ENCODE measurements around the gene TNFRSF21. TPM values are rescaled to one million over a fixed set of nuclear protein-coding genes. Genes with fewer than 3 reads are reported as not detected.

Gene TNFRSF21
- total and polyA plus RNA-seq, 10 of the 15 experiments (the other 5 are each of a cell fraction or from before 2014, with no cell fraction given) = 0.09 to 1.0 (median 0.27) TPM

DNA sequence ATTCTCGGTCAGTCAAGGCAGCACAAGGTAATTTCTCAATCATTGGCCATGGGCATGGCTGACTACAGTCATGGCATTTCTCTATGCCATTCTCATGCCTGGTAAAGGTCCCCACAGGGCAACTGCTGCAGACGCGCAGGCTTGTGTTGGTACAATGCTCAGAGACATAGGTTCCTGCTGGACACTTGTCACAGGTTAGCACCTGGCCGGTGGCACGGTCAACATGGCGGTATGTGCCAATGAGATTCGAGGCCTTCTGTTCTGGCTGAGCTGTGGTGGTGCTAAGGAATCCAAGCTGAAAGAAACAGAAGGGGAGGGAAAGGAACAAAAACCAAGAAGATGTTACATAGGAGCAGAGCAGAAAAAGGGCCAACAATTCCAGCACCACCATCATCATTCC lies 23.4 kb downstream of the TNFRSF21 start:
- 48% methylated on average over 7 of the region's 7 CpGs for WGBS (ENCODE audit: insufficient coverage, insufficient replicate concordance, low lambda C conversion rate, missing lambda C conversion rate)

More for the DNA sequence above, 23.4 kb downstream of the TNFRSF21 start:
- ChIA-PET RAD21 (ENCODE audit: unreplicated experiment) (no interaction called here), CTCF (interaction anchor here (0.7 kb wide), 1 partner anchor 1514 kb away, joined by 3 read pairs; no protein-coding TSS in a partner anchor), SMC1A (ENCODE audit: uncharacterized antibody, unreplicated experiment) (no interaction called here), POLR2A (no interaction called here)
- H3K79me2 ChIP-seq (ENCODE audit: control insufficient read depth, insufficient read depth, low read length) = no peaks in the 10 kb centered on the region
- no peaks in the 10 kb centered on the region for H3K4me1 ChIP-seq (ENCODE audit: control insufficient read depth, insufficient read depth, low read length)
- H3K27me3 ChIP-seq (replicated peaks in 1 of 2; ENCODE audit: control insufficient read depth in 2 of 2, insufficient read depth in 2 of 2, low read length in 1 of 2) = no peaks in the 10 kb centered on the region; a peak in 1 of 4 replicates
- FAIRE-seq = no peak
- in situ Hi-C loops (cut with MboI) (no loop called here), intact Hi-C loops (cut with micrococcal nuclease; ENCODE audit: unreplicated experiment) (no loop called here)
- DNase-seq (ENCODE audit: low read depth, low spot score) = no peak
- BruUV-seq (replicated peaks) = no TSS peak
- no peaks in the 10 kb centered on the region; the same call in 1 of the 2 replicates for H4K20me1 ChIP-seq (ENCODE audit: control insufficient read depth, insufficient read depth)
- no peak overlapping the region for H3K4me2 ChIP-seq (ENCODE audit: control insufficient read depth, insufficient read depth)
- ATAC-seq = no peak
- no peak overlapping the region for H3K27ac ChIP-seq (ENCODE audit: control insufficient read depth, insufficient read depth)
- H3K4me3 ChIP-seq = no peak overlapping the region
- H2AFZ ChIP-seq (ENCODE audit: control insufficient read depth, low read depth, low read length) = no peak overlapping the region
- H3K9me3 ChIP-seq (replicated peaks; ENCODE audit: control insufficient read depth, insufficient read depth, low read length) = peaks cover 3% of the 10 kb centered on the region; the same call in 1 of the 3 replicates
- H3K36me3 ChIP-seq (ENCODE audit: control insufficient read depth in 2 of 2, insufficient read depth in 2 of 2, low read length in 1 of 2) = no peaks in the 10 kb centered on the region
- TF ChIP-seq SPI1 (IDR thresholded peaks at IDR 0.05; ENCODE audit: borderline replicate concordance, insufficient read depth, low read depth, low read length) = no peak
- TF ChIP-seq KLF5 (IDR thresholded peaks at IDR 0.05; ENCODE audit: partially characterized antibody) = no peak
- no peak for TF ChIP-seq IRF4 (IDR thresholded peaks at IDR 0.05; ENCODE audit: low read depth, low read length)
- TF ChIP-seq NFYA (IDR thresholded peaks at IDR 0.05; ENCODE audit: borderline replicate concordance, low read depth, low read length) = no peak
- no peak for TF ChIP-seq LARP7 (IDR thresholded peaks at IDR 0.05)
- TF ChIP-seq TBL1XR1 (IDR thresholded peaks at IDR 0.05; ENCODE audit: low read depth, low read length) = no peak
- TF ChIP-seq ESRRA (IDR thresholded peaks at IDR 0.05; ENCODE audit: low read length) = no peak
- TF ChIP-seq, protein P1, sequence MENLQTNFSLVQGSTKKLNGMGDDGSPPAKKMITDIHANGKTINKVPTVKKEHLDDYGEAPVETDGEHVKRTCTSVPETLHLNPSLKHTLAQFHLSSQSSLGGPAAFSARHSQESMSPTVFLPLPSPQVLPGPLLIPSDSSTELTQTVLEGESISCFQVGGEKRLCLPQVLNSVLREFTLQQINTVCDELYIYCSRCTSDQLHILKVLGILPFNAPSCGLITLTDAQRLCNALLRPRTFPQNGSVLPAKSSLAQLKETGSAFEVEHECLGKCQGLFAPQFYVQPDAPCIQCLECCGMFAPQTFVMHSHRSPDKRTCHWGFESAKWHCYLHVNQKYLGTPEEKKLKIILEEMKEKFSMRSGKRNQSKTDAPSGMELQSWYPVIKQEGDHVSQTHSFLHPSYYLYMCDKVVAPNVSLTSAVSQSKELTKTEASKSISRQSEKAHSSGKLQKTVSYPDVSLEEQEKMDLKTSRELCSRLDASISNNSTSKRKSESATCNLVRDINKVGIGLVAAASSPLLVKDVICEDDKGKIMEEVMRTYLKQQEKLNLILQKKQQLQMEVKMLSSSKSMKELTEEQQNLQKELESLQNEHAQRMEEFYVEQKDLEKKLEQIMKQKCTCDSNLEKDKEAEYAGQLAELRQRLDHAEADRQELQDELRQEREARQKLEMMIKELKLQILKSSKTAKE (IDR thresholded peaks at IDR 0.05; ENCODE audit: low read depth, poor library complexity, severe bottlenecking) = no peak
- TF ChIP-seq ZBTB40 (IDR thresholded peaks at IDR 0.05; ENCODE audit: borderline replicate concordance) = no peak
- no peak for TF ChIP-seq TCF3 (IDR thresholded peaks at IDR 0.05; ENCODE audit: borderline replicate concordance, insufficient read depth, low read depth, low read length)
- TF ChIP-seq CHD1 (IDR thresholded peaks at IDR 0.05; ENCODE audit: low read depth, low read length) = no peak
- no peak for TF ChIP-seq HDAC2 (IDR thresholded peaks at IDR 0.05)
- TF ChIP-seq, protein P2, sequence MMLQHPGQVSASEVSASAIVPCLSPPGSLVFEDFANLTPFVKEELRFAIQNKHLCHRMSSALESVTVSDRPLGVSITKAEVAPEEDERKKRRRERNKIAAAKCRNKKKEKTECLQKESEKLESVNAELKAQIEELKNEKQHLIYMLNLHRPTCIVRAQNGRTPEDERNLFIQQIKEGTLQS (IDR thresholded peaks at IDR 0.05; ENCODE audit: borderline replicate concordance, extremely low read depth, low read depth, low read length) = no peak
- no peak for TF ChIP-seq SMC3 (IDR thresholded peaks at IDR 0.05; ENCODE audit: borderline replicate concordance, low read length)
- H3K9ac ChIP-seq (ENCODE audit: control insufficient read depth, insufficient read depth, low read length) = no peak overlapping the region
